ENCODE measurements around the gene SKIC3.

GRCh38 chr5:95531491-95531890 lies 23.3 kb downstream of the SKIC3 start:
- TF ChIP-seq POLR2A (IDR thresholded peaks at IDR 0.05; ENCODE audit: low read length): no peak
- no peak for TF ChIP-seq GATA1 (IDR thresholded peaks at IDR 0.05; ENCODE audit: low read depth, low read length)

Measured in erythroblast (primary cell).